K562 (cell line): ENCODE results near the gene CLUH. TPM values are rescaled to one million over a fixed set of nuclear protein-coding genes. Genes with fewer than 3 reads are reported as not detected.

Experiments
- ATAC-seq: fragments of 200-7000 bp; cut with Tn5 transposase; 3 replicates; pipeline ENCODE4 v1.9.1; 2020; ENCODE audit warnings: moderate library complexity
- BruUV-seq: library from RNA; stranded (reverse); fragments of 400-500 nt; replicated peaks from 2 replicates; lab custom pipeline; 2021; lab: Mats Ljungman, UMichigan
- CTCF ChIA-PET: fragments of 300-600 bp; formaldehyde crosslinking; extraction: SDS; loops from one replicate; lab custom pipeline; 2021; ENCODE audit warnings: low intra/inter-chr PET ratio; lab: Yijun Ruan, JAX
- POLR2A ChIA-PET: fragments of 300-600, 350-650 bp; sonication (Branson Sonifier 250); formaldehyde crosslinking; extraction: SDS; loops from one replicate; lab custom pipeline; 2021; ENCODE audit warnings: antibody characterized with exemption, inconsistent platforms; lab: Yijun Ruan, JAX
- DNase-seq, 4 experiments: peaks; one replicate each; pipeline versions ENCODE4 v3.0.0 to v3.0.0-alpha.2; 2011 to 2018; ENCODE audit warnings: low spot score in 3 of 4, mixed read lengths in 3 of 4; ENCODE audit errors: extremely low read depth in 1 of 4
- FAIRE-seq: peaks from 2 replicates; lab custom pipeline; 2011; peaks lifted over from hg19 to GRCh38; lab: Jason Lieb, UNC
- H2AFZ ChIP-seq: 2 replicates; pipeline ENCODE4 v1.6.0; 2011; ENCODE audit warnings: low read depth, low read length, control low read depth, inconsistent platforms
- H3K27ac ChIP-seq: fragments of 200-600 bp; 3 replicates; pipeline ENCODE4 v1.8.0; 2011; ENCODE audit warnings: low read depth, mild to moderate bottlenecking, control low read depth, inconsistent platforms, low read length, moderate library complexity, mixed read lengths; ENCODE audit errors: extremely low read depth
- H3K27me3 ChIP-seq, 2 experiments: fragments of 300-600 bp in 1 of 2; 2 replicates in 1 of 2; 3 replicates in 1 of 2; pipeline versions ENCODE4 v1.6.0 to v1.8.0; 2011; ENCODE audit warnings: inconsistent platforms in 2 of 2, low read length in 2 of 2, mild to moderate bottlenecking in 1 of 2, mixed read lengths in 1 of 2, moderate library complexity in 1 of 2; ENCODE audit not compliant: control insufficient read depth in 2 of 2, insufficient read depth in 2 of 2
- H3K36me3 ChIP-seq: fragments of 300-600 bp; 3 replicates; pipeline ENCODE4 v1.8.0; 2011; ENCODE audit warnings: mild to moderate bottlenecking, low read length, inconsistent platforms; ENCODE audit not compliant: control insufficient read depth, insufficient read depth
- H3K4me1 ChIP-seq, 2 experiments: fragments of 200-600 bp in 1 of 2; replicated peaks in 1 of 2; 2 replicates in 1 of 2; 3 replicates in 1 of 2; pipeline versions ENCODE4 v1.5.1 to v1.8.0; 2011; ENCODE audit warnings: inconsistent platforms in 2 of 2, low read length in 2 of 2, mild to moderate bottlenecking in 1 of 2, mixed read lengths in 1 of 2, moderate library complexity in 1 of 2; ENCODE audit not compliant: control insufficient read depth in 2 of 2, insufficient read depth in 2 of 2
- H3K4me2 ChIP-seq: 2 replicates; pipeline ENCODE4 v1.6.1; 2011; ENCODE audit warnings: low read length, control low read depth, inconsistent platforms, mixed read lengths; ENCODE audit not compliant: insufficient read depth
- H3K4me3 ChIP-seq: fragments of 200-600 bp; sonication (generic), shearing (Covaris generic); 2 replicates; pipeline ENCODE4 v1.5.1; 2016; ENCODE audit warnings: control low read depth, inconsistent platforms
- H3K79me2 ChIP-seq: fragments of 200-600 bp; 3 replicates; pipeline ENCODE4 v1.8.0; 2011; ENCODE audit warnings: low read length, inconsistent platforms; ENCODE audit not compliant: control insufficient read depth, insufficient read depth
- H3K9ac ChIP-seq, 2 experiments: 2 replicates each; pipeline versions ENCODE4 v1.6.0 to v1.6.1; 2011; ENCODE audit warnings: low read depth in 2 of 2, low read length in 2 of 2, control low read depth in 1 of 2, inconsistent platforms in 1 of 2, mild to moderate bottlenecking in 1 of 2, mixed read lengths in 1 of 2; ENCODE audit not compliant: insufficient read depth in 1 of 2
- H3K9me1 ChIP-seq: one replicate; pipeline ENCODE4 v1.6.0; 2011; ENCODE audit warnings: inconsistent platforms, mild to moderate bottlenecking, low read length, moderate library complexity; ENCODE audit not compliant: control insufficient read depth, insufficient read depth
- H3K9me3 ChIP-seq: replicated peaks from 2 replicates; pipeline ENCODE4 v1.5.1; 2011; ENCODE audit warnings: low read depth, low read length, inconsistent platforms; ENCODE audit not compliant: control insufficient read depth, insufficient read depth
- H4K20me1 ChIP-seq: replicated peaks from 2 replicates; pipeline ENCODE4 v1.6.1; 2011; ENCODE audit warnings: low read length, inconsistent platforms, mixed read lengths; ENCODE audit not compliant: control insufficient read depth, insufficient read depth
- GABPB1 ChIP-seq: sonication (generic); formaldehyde crosslinking; IDR thresholded peaks from 2 replicates; pipeline ENCODE4 v1.8.0; 2022; ENCODE audit warnings: mild to moderate bottlenecking, missing genetic modification reagents
- GTF2F1 ChIP-seq: IDR thresholded peaks from 2 replicates; pipeline ENCODE4 v1.6.1; 2011; ENCODE audit warnings: low read depth, low read length, improper control_type of control experiment
- MAZ ChIP-seq, 2 experiments: fragments of 450-650 bp in 1 of 2; sonication (generic) in 1 of 2; formaldehyde crosslinking; IDR thresholded peaks in 1 of 2; conservative IDR thresholded peaks in 1 of 2; 2 replicates each; pipeline versions ENCODE4 v1.4.0 to v1.5.0; 2020; ENCODE audit warnings: mild to moderate bottlenecking in 1 of 2, missing genetic modification reagents in 1 of 2
- MTF1 ChIP-seq: fragments of 250-450 bp; sonication (Bioruptor Pico); IDR thresholded peaks from 2 replicates; pipeline ENCODE4 v1.9.0; 2021; ENCODE audit warnings: moderate library complexity, mild to moderate bottlenecking, inconsistent platforms, borderline replicate concordance
- MXI1 ChIP-seq: IDR thresholded peaks from 2 replicates; pipeline ENCODE4 v1.6.1; 2011; ENCODE audit warnings: low read depth, mild to moderate bottlenecking, improper control_type of control experiment, low read length
- POLR3A ChIP-seq: IDR thresholded peaks from 2 replicates; pipeline ENCODE4 v1.6.1; 2011; ENCODE audit warnings: borderline replicate concordance, mild to moderate bottlenecking, moderate library complexity; ENCODE audit not compliant: insufficient read length, insufficient read depth; ENCODE audit errors: extremely low read depth
- SIRT6 ChIP-seq: IDR thresholded peaks from one replicate; pipeline ENCODE4 v1.6.1; 2012; ENCODE audit warnings: low read depth, mild to moderate bottlenecking, control low read depth, inconsistent platforms, low read length, moderate library complexity
- SRSF7 ChIP-seq: fragments of 200-400 bp; formaldehyde crosslinking; optimal IDR thresholded peaks from 2 replicates; pipeline ENCODE3; 2017; ENCODE audit warnings: mild to moderate bottlenecking, low read depth, low read length
- SUPT5H ChIP-seq: fragments of 450-650 bp; IDR thresholded peaks from 2 replicates; pipeline ENCODE4 v1.6.1; 2016
- TFAP4 ChIP-seq: sonication (generic); formaldehyde crosslinking; IDR thresholded peaks from 2 replicates; pipeline ENCODE4 v1.8.0; 2022; ENCODE audit warnings: missing genetic modification reagents, mild to moderate bottlenecking, moderate library complexity, borderline replicate concordance
- ZSCAN29 ChIP-seq: fragments of 450-650 bp; IDR thresholded peaks from 2 replicates; pipeline ENCODE4 v1.6.1; 2017
- WGBS: fragments of 100-300 bp; shearing (Covaris generic); methylation state at CpG from one replicate; pipeline ENCODE4 v1.1.6; 2016; ENCODE audit warnings: low coverage, mixed read lengths; ENCODE audit not compliant: insufficient coverage; ENCODE audit errors: missing lambda C conversion rate; 5-methylcytosine and 5-hydroxymethylcytosine counted together
- in situ Hi-C: fragments of 300-500 bp; cut with MboI; formaldehyde crosslinking; loops from 4 replicates; pipeline ENCODE4 v1.15.0; 2018; ENCODE audit warnings: inconsistent platforms, mixed read lengths
- intact Hi-C: fragments of 100-400 bp; cut with micrococcal nuclease; formaldehyde crosslinking; loops from 2 replicates; pipeline ENCODE4 v1.14.2; 2022
- polyA plus RNA-seq, 8 experiments: library from polyadenylated mRNA; depleted of rRNA in 4 of 8; stranded (reverse) in 5 of 8; unstranded in 3 of 8; fragments of >200 nt; fragmentation: Nextera tagmentation in 2 of 8; fragmentation: Illumina TruSeq in 1 of 8; extraction: Ambion mirVana in 2 of 8; extraction: Trizol in 1 of 8; gene quantifications; 2 replicates each; pipeline versions ENCODE4 v1.2.1 to v1.2.3, GENCODE V29; 2011 to 2014; ENCODE audit warnings: inconsistent platforms in 1 of 8, missing spikeins in 1 of 8
- total RNA-seq, 7 experiments: library from RNA; depleted of rRNA in 6 of 7; stranded (reverse); fragments of >200 nt in 6 of 7; fragmentation: Illumina TruSeq in 2 of 7; extraction: Trizol in 2 of 7; gene quantifications; 2 replicates each; pipeline versions ENCODE4 v1.2.1 to v1.2.3, GENCODE V29; 2011 to 2021; ENCODE audit warnings: low replicate concordance in 1 of 7
- TF ChIP-seq, protein P1 (sequence below): fragments of 450-650 bp; IDR thresholded peaks from 2 replicates; pipeline ENCODE4 v1.6.1; 2016; ENCODE audit warnings: antibody characterized with exemption
- TF ChIP-seq, protein P2 (sequence below): fragments of 250-450 bp; sonication (Bioruptor Pico); IDR thresholded peaks from 2 replicates; pipeline ENCODE4 v1.8.0; 2021; ENCODE audit warnings: moderate library complexity, mild to moderate bottlenecking, inconsistent platforms
- TF ChIP-seq, protein P3 (sequence below): sonication (generic); formaldehyde crosslinking; IDR thresholded peaks from 2 replicates; pipeline ENCODE4 v1.8.1; 2023; ENCODE audit warnings: mild to moderate bottlenecking, missing genetic modification reagents, moderate library complexity

Gene CLUH
- total and polyA plus RNA-seq, 9 of the 15 experiments (the other 6 are each of a cell fraction or from before 2014, with no cell fraction given) = 0.21 to 140 (median 33.2) TPM

DNA sequence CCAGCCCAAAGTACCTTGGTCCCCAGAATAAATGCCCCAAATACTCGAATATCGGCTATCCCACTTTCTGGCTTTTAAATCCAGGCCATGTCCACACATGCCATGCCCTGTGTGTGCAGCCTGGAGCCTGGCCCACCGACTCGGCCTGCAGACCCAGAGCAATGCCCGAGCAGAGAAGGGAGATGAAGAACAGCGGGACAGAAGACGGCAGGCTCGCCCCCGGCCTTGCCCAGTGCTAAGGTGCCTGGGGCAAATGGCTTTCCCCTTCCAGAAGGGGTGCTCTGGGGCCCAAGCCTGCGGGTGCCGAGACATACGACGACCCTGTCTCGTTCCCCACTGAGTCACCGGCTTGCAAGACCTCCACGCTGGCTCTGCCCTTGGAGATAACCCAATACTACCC, 8.0 kb downstream of the CLUH start:
- no peaks in the 10 kb centered on the region for H3K27me3 ChIP-seq
- no peak overlapping the region for H3K9ac ChIP-seq
- no peaks in the 10 kb centered on the region for H3K9me3 ChIP-seq
- ATAC-seq (no peak), FAIRE-seq (no peak), DNase-seq (no peak)
- H4K20me1 ChIP-seq = peaks cover 13% of the 10 kb centered on the region; the same call in 1 of the 2 replicates
- H3K4me2 ChIP-seq = no peak overlapping the region
- intact Hi-C loops (no loop called here), in situ Hi-C loops (no loop called here)
- H3K36me3 ChIP-seq = peaks cover 89% of the 10 kb centered on the region; the same call in 1 of the 3 replicates
- BruUV-seq = no TSS peak
- H3K4me3 ChIP-seq = no peak overlapping the region
- H3K4me1 ChIP-seq = peaks cover 0 to 22% of the 10 kb centered on the region in 2 experiments; a peak in 2 of 5 replicates
- CTCF ChIA-PET = no interaction called here
- WGBS = 90% methylated on average over 7 of the region's 16 CpGs
- peaks cover 5% of the 10 kb centered on the region for H3K9me1 ChIP-seq
- H3K27ac ChIP-seq = no peak overlapping the region
- peaks cover 42% of the 10 kb centered on the region for H3K79me2 ChIP-seq
- no peak overlapping the region for H2AFZ ChIP-seq
- POLR2A ChIA-PET = interaction anchor here (0.7 kb wide), 1 partner anchor 311 kb away, joined by 3 read pairs; no protein-coding TSS in a partner anchor
- TF ChIP-seq, protein P1, sequence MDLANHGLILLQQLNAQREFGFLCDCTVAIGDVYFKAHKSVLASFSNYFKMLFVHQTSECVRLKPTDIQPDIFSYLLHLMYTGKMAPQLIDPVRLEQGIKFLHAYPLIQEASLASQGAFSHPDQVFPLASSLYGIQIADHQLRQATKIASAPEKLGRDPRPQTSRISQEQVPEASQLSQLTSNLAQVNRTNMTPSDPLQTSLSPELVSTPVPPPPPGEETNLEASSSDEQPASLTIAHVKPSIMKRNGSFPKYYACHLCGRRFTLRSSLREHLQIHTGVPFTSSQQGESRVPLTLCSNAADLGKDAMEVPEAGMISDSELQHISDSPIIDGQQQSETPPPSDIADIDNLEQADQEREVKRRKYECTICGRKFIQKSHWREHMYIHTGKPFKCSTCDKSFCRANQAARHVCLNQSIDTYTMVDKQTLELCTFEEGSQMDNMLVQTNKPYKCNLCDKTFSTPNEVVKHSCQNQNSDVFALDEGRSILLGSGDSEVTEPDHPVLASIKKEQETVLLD = no peak
- TF ChIP-seq MXI1 (no peak), SRSF7 (no peak), ZSCAN29 (no peak), GTF2F1 (no peak), SIRT6 (no peak), MAZ (CRISPR knock-in tag; conservative IDR thresholded peaks at IDR 0.05 in 1 of 2, IDR thresholded peaks at IDR 0.05 in 1 of 2) (no peak), TFAP4 (CRISPR knock-in tag) (no peak), POLR3A (no peak), GABPB1 (no peak), SUPT5H (no peak), MTF1 (CRISPR knock-in tag) (no peak)
- TF ChIP-seq, protein P2, sequence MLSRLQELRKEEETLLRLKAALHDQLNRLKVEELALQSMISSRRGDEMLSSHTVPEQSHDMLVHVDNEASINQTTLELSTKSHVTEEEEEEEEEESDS (CRISPR knock-in tag) = no peak
- TF ChIP-seq, protein P3, sequence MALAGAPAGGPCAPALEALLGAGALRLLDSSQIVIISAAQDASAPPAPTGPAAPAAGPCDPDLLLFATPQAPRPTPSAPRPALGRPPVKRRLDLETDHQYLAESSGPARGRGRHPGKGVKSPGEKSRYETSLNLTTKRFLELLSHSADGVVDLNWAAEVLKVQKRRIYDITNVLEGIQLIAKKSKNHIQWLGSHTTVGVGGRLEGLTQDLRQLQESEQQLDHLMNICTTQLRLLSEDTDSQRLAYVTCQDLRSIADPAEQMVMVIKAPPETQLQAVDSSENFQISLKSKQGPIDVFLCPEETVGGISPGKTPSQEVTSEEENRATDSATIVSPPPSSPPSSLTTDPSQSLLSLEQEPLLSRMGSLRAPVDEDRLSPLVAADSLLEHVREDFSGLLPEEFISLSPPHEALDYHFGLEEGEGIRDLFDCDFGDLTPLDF (CRISPR knock-in tag) = no peak
